ENCODE measurements around the gene USP31. TPM values are rescaled to one million over a fixed set of nuclear protein-coding genes. Genes with fewer than 3 reads are reported as not detected.
"Not testable (repeated sequence)": the region's sequence is repeated elsewhere in the genome, so short reads cannot be mapped to it uniquely, and the experiment has no call there.

The USP31 gene
- total RNA-seq, 1 experiment from 2014 or later = 3.3 TPM

GRCh38 chr16:23172583-23172982, 23.3 kb upstream of the USP31 start:
- in situ Hi-C loops (cut with HindIII; ENCODE audit: low pct_unique_long_range_greater_than_20kb, low sequenced_read_pairs) = no loop called here
- DNase-seq (ENCODE audit: low read depth, low spot score) = no peak

GRCh38 chr16:23164736-23165135, 15.5 kb upstream of the USP31 start:
- no peak for DNase-seq (ENCODE audit: low read depth, low spot score)
- in situ Hi-C loops (cut with HindIII; ENCODE audit: low pct_unique_long_range_greater_than_20kb, low sequenced_read_pairs) = no loop called here

- no peak for DNase-seq (ENCODE audit: low read depth, low spot score)
Measured at GRCh38 chr16:23163921-23164320, 14.7 kb upstream of the USP31 start.

GRCh38 chr16:23160574-23160973, 11.3 kb upstream of the USP31 start:
- in situ Hi-C loops (cut with HindIII; ENCODE audit: low pct_unique_long_range_greater_than_20kb, low sequenced_read_pairs) = no loop called here
- no peak for DNase-seq (ENCODE audit: low read depth, low spot score)

More at GRCh38 chr16:23163921-23164320, 14.7 kb upstream of the USP31 start:
- in situ Hi-C loops (cut with HindIII; ENCODE audit: low pct_unique_long_range_greater_than_20kb, low sequenced_read_pairs) = no loop called here

- DNase-seq (ENCODE audit: low read depth, low spot score) = no peak
Measured at GRCh38 chr16:23160082-23160481, 10.8 kb upstream of the USP31 start.

GRCh38 chr16:23158114-23158513, 8.9 kb upstream of the USP31 start:
- DNase-seq (ENCODE audit: low read depth, low spot score) = no peak
- in situ Hi-C loops (cut with HindIII; ENCODE audit: low pct_unique_long_range_greater_than_20kb, low sequenced_read_pairs) = no loop called here

More at GRCh38 chr16:23160082-23160481, 10.8 kb upstream of the USP31 start:
- in situ Hi-C loops (cut with HindIII; ENCODE audit: low pct_unique_long_range_greater_than_20kb, low sequenced_read_pairs) = no loop called here

- in situ Hi-C loops (cut with HindIII; ENCODE audit: low pct_unique_long_range_greater_than_20kb, low sequenced_read_pairs) = no loop called here
- no peak for DNase-seq (ENCODE audit: low read depth, low spot score)
Measured at GRCh38 chr16:23156946-23157460, 7.8 kb upstream of the USP31 start.

GRCh38 chr16:23156110-23156509, 6.9 kb upstream of the USP31 start:
- DNase-seq (ENCODE audit: low read depth, low spot score) = no peak
- in situ Hi-C loops (cut with HindIII; ENCODE audit: low pct_unique_long_range_greater_than_20kb, low sequenced_read_pairs) = no loop called here

GRCh38 chr16:23155445-23156049, 6.3 kb upstream of the USP31 start:
- peak; percentile 34 for DNase-seq (ENCODE audit: low read depth, low spot score)
- in situ Hi-C loops (cut with HindIII; ENCODE audit: low pct_unique_long_range_greater_than_20kb, low sequenced_read_pairs) = no loop called here

GRCh38 chr16:23152386-23153178, 3.3 kb upstream of the USP31 start:
- DNase-seq (ENCODE audit: low read depth, low spot score) = no peak
- in situ Hi-C loops (cut with HindIII; ENCODE audit: low pct_unique_long_range_greater_than_20kb, low sequenced_read_pairs) = no loop called here

- in situ Hi-C loops (cut with HindIII; ENCODE audit: low pct_unique_long_range_greater_than_20kb, low sequenced_read_pairs) = no loop called here
- no peak for DNase-seq (ENCODE audit: low read depth, low spot score)
Measured at GRCh38 chr16:23149993-23150364, 727 bp upstream of the USP31 start.

GRCh38 chr16:23148513-23149266, 562 bp downstream of the USP31 start:
- in situ Hi-C loops (cut with HindIII; ENCODE audit: low pct_unique_long_range_greater_than_20kb, low sequenced_read_pairs) = no loop called here
- peak; percentile 30 for DNase-seq (ENCODE audit: low read depth, low spot score)

- DNase-seq (ENCODE audit: low read depth, low spot score) = no peak
- in situ Hi-C loops (cut with HindIII; ENCODE audit: low pct_unique_long_range_greater_than_20kb, low sequenced_read_pairs) = no loop called here
Measured at GRCh38 chr16:23148166-23148512, 1.1 kb downstream of the USP31 start.

GRCh38 chr16:23147666-23148065, 1.6 kb downstream of the USP31 start:
- in situ Hi-C loops (cut with HindIII; ENCODE audit: low pct_unique_long_range_greater_than_20kb, low sequenced_read_pairs) = no loop called here
- no peak for DNase-seq (ENCODE audit: low read depth, low spot score)

GRCh38 chr16:23146877-23147601, 2.2 kb downstream of the USP31 start:
- in situ Hi-C loops (cut with HindIII; ENCODE audit: low pct_unique_long_range_greater_than_20kb, low sequenced_read_pairs) = no loop called here
- DNase-seq (ENCODE audit: low read depth, low spot score) = no peak

GRCh38 chr16:23145608-23146007, 3.6 kb downstream of the USP31 start:
- no peak for DNase-seq (ENCODE audit: low read depth, low spot score)
- in situ Hi-C loops (cut with HindIII; ENCODE audit: low pct_unique_long_range_greater_than_20kb, low sequenced_read_pairs) = no loop called here

- in situ Hi-C loops (cut with HindIII; ENCODE audit: low pct_unique_long_range_greater_than_20kb, low sequenced_read_pairs) = no loop called here
- DNase-seq (ENCODE audit: low read depth, low spot score) = no peak
Measured at GRCh38 chr16:23145186-23145585, 4.1 kb downstream of the USP31 start.

GRCh38 chr16:23144393-23144792, 4.9 kb downstream of the USP31 start:
- in situ Hi-C loops (cut with HindIII; ENCODE audit: low pct_unique_long_range_greater_than_20kb, low sequenced_read_pairs); DNase-seq (ENCODE audit: low read depth, low spot score): not testable (repeated sequence)
